HL-60 (cell line): ENCODE data around the gene YJEFN3.

Experiments
- DNase-seq, 2 experiments: peaks; one replicate each; pipeline ENCODE4 v3.0.0-alpha.2; 2010 to 2020; ENCODE audit warnings: low read depth in 1 of 2, low spot score in 1 of 2
- H3K27ac ChIP-seq: fragments of 250-450 bp; sonication (Bioruptor Pico); replicated peaks from 2 replicates; pipeline ENCODE4 v1.5.1; 2020; ENCODE audit warnings: mild to moderate bottlenecking, moderate library complexity
- H3K27me3 ChIP-seq: fragments of 250-450 bp; sonication (Bioruptor Pico); 2 replicates; pipeline ENCODE4 v1.5.1; 2021; ENCODE audit warnings: mild to moderate bottlenecking, moderate library complexity; ENCODE audit not compliant: insufficient read depth, poor library complexity, severe bottlenecking
- H3K4me3 ChIP-seq: replicated peaks from 2 replicates; pipeline ENCODE4 v1.5.1; 2011; ENCODE audit warnings: mild to moderate bottlenecking, control low read depth, low read length; ENCODE audit not compliant: insufficient read depth
- GABPA ChIP-seq: IDR thresholded peaks from 2 replicates; pipeline ENCODE4 v1.6.1; 2012; ENCODE audit warnings: low read depth
- POLR2AphosphoS5 ChIP-seq: IDR thresholded peaks from 2 replicates; pipeline ENCODE4 v1.6.1; 2012; ENCODE audit warnings: low read depth
- SPI1 ChIP-seq: IDR thresholded peaks from 2 replicates; pipeline ENCODE4 v1.6.1; 2012; ENCODE audit warnings: low read depth, mild to moderate bottlenecking, borderline replicate concordance
- TF ChIP-seq, protein P1 (sequence below): IDR thresholded peaks from one replicate; pipeline ENCODE4 v1.5.1; 2011; ENCODE audit warnings: low read length, control low read depth, inconsistent platforms; ENCODE audit not compliant: insufficient read depth
- TF ChIP-seq, protein P2 (sequence below): IDR thresholded peaks from 2 replicates; pipeline ENCODE4 v1.6.1; 2012; ENCODE audit warnings: low read depth; ENCODE audit not compliant: insufficient replicate concordance

Gene YJEFN3

DNA sequence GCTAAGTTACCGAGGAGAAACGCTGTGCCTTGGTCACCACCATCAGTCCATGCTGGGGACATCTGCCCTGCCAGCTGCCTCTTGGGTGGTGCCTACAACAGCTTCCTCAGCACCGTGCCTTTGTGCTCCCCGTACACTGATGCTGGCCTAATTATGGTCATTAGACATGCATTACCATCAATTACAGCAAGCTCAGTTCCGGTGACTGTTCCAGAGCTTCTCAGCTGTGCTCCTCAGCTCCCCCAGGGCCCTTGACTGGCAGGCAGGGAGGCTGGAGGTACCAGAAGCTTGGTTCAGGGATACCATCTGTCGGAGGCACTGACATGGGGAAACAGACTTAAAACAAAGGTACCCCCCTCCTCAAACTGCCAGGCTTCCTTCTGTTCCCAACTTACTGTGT, 49.5 kb downstream of the YJEFN3 start:
- DNase-seq, result no peak
- H3K4me3 ChIP-seq, result no peak overlapping the region
- TF ChIP-seq SPI1 (no peak), GABPA (no peak), POLR2AphosphoS5 (no peak)
- TF ChIP-seq, protein P1, sequence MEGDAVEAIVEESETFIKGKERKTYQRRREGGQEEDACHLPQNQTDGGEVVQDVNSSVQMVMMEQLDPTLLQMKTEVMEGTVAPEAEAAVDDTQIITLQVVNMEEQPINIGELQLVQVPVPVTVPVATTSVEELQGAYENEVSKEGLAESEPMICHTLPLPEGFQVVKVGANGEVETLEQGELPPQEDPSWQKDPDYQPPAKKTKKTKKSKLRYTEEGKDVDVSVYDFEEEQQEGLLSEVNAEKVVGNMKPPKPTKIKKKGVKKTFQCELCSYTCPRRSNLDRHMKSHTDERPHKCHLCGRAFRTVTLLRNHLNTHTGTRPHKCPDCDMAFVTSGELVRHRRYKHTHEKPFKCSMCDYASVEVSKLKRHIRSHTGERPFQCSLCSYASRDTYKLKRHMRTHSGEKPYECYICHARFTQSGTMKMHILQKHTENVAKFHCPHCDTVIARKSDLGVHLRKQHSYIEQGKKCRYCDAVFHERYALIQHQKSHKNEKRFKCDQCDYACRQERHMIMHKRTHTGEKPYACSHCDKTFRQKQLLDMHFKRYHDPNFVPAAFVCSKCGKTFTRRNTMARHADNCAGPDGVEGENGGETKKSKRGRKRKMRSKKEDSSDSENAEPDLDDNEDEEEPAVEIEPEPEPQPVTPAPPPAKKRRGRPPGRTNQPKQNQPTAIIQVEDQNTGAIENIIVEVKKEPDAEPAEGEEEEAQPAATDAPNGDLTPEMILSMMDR, result no peak
- TF ChIP-seq, protein P2, sequence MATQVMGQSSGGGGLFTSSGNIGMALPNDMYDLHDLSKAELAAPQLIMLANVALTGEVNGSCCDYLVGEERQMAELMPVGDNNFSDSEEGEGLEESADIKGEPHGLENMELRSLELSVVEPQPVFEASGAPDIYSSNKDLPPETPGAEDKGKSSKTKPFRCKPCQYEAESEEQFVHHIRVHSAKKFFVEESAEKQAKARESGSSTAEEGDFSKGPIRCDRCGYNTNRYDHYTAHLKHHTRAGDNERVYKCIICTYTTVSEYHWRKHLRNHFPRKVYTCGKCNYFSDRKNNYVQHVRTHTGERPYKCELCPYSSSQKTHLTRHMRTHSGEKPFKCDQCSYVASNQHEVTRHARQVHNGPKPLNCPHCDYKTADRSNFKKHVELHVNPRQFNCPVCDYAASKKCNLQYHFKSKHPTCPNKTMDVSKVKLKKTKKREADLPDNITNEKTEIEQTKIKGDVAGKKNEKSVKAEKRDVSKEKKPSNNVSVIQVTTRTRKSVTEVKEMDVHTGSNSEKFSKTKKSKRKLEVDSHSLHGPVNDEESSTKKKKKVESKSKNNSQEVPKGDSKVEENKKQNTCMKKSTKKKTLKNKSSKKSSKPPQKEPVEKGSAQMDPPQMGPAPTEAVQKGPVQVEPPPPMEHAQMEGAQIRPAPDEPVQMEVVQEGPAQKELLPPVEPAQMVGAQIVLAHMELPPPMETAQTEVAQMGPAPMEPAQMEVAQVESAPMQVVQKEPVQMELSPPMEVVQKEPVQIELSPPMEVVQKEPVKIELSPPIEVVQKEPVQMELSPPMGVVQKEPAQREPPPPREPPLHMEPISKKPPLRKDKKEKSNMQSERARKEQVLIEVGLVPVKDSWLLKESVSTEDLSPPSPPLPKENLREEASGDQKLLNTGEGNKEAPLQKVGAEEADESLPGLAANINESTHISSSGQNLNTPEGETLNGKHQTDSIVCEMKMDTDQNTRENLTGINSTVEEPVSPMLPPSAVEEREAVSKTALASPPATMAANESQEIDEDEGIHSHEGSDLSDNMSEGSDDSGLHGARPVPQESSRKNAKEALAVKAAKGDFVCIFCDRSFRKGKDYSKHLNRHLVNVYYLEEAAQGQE, result no peak

DNA sequence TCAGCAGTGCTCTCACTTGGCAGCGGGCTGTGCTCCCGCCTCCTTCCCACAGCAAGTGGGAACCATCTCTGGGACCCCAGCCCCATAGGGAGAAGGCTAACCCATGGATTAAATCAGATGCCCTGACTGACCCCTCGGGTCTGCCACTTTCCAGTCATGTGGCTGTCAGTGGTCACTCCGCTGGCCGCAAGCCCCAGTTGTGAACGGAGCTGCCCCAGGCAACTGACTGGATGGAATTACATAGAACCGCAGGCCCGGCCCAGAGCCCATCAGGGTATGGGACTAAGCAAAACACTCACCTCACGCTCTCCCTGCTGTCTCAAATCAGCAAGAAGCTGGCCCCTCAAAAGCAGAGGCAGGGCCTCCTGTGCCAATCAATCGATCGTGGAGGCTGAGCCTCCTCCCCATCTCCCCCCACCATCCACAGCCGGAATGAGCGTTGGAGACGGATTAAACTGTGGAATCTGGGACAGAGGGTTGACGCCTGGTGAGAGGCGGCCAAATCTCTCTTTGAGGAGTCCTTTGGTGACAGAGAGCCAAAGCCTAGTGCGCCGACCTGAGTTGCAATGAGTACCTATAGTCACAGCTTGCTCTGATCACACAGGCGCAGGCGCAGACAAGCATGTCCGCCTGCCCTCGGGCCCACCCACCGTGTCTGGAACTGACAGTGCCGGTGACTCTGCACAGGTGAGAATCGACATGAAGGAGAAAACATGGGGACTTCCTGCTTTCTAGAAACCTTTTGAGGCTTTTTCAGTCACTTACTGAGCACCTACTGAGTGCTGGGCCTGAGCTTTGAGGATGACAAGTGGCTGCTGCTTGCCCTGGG, 51.0 kb downstream of the YJEFN3 start:
- no peak for DNase-seq
- Histone ChIP-seq H3K27ac (no peak overlapping the region), H3K4me3 (no peak overlapping the region), H3K27me3 (no peaks in the 10 kb centered on the region)
- TF ChIP-seq GABPA, result no peak

More for the DNA sequence above, 49.5 kb downstream of the YJEFN3 start:
- H3K27ac ChIP-seq, result no peak overlapping the region
- no peaks in the 10 kb centered on the region for H3K27me3 ChIP-seq

DNA sequence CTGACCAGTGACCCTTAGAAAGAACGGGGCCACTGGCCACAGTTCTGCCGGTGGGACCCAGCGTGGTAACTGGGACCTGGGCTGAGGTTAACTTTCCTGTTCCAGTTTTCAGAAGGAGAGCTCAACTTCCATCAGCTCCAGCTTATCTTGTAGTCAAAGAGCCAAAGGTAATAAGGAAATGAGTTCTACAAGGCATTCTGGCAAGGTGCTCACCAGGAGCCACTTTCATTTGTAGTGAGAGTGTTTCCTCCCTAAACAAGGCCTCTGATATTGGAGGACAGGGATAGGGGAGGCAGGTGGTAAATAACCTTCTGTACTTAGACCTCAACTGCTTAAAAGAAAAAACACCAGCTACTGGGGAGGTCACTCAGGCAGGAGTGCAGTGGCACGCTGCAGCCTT, 51.7 kb downstream of the YJEFN3 start:
- H3K4me3 ChIP-seq, result no peak overlapping the region
- no peaks in the 10 kb centered on the region for H3K27me3 ChIP-seq
- H3K27ac ChIP-seq, result no peak overlapping the region
- no peak for DNase-seq
- TF ChIP-seq SPI1, result no peak
- TF ChIP-seq, protein P1, result no peak
- no peak for TF ChIP-seq GABPA
- TF ChIP-seq POLR2AphosphoS5, result no peak
- TF ChIP-seq, protein P2, result no peak

DNA sequence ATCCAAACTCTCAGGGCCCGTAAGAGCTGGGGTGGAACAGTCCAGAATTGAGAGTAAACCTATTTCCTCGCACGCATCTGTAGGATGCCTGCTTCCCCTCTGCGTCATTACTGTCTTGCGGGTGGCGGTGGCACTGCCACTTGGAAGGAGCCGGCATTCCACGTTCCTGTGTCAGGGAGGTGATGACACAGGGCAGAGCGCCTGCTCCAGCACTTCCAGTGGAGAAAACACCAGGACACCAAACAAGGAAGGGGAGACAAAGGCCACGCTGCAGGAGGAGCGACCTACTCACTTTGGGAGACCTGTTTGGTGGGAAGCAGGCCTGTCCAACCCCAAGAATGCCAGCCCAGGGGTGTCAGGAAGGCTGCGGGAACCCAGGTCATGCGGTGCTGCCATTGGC, 52.7 kb downstream of the YJEFN3 start:
- TF ChIP-seq GABPA, result no peak
- TF ChIP-seq, protein P2, result no peak
- TF ChIP-seq, protein P1, result no peak
- no peak for TF ChIP-seq SPI1
- no peak for TF ChIP-seq POLR2AphosphoS5
- no peak overlapping the region for H3K27ac ChIP-seq
- DNase-seq, result no peak
- no peak overlapping the region for H3K4me3 ChIP-seq
- no peaks in the 10 kb centered on the region for H3K27me3 ChIP-seq
